ENCODE measurements around the gene AMDHD2.
"Not testable (repeated sequence)": the region's sequence is repeated elsewhere in the genome, so short reads cannot be mapped to it uniquely, and the experiment has no call there.

- not testable (repeated sequence) for TF ChIP-seq CTCF, EP300, POLR2A (IDR thresholded peaks at IDR 0.05)
These were observed 19.1 kb downstream of the AMDHD2 start for GRCh38 chr16:2539192-2539844.

Data from sigmoid colon (tissue), 4 donors.